Measurements from ENCODE around the gene GJB2.
A peak's percentile ranks its signal among the peaks of the same experiment; 100 is the strongest.

GRCh38 chr13:20197361-20197834 is 4.7 kb upstream of the GJB2 start:
- TF ChIP-seq CTCF (IDR thresholded peaks at IDR 0.05) (peak; percentile 51 to 83 (median 62)), POLR2A (IDR thresholded peaks at IDR 0.05) (no peak)
